K562 treated with DMSO at 1 percent for 12 hours (cell line): ENCODE results near the gene CATSPER3. TPM values are rescaled to one million over a fixed set of nuclear protein-coding genes. Genes with fewer than 3 reads are reported as not detected.

Source experiments
- total RNA-seq: library from RNA; unstranded; fragments of 300-600 nt; gene quantifications from 2 replicates; pipeline ENCODE4 v1.2.3, GENCODE V29; 2022; ENCODE audit not compliant: insufficient read depth

CATSPER3 gene
- total RNA-seq, result not detected in 2 replicates

DNA sequence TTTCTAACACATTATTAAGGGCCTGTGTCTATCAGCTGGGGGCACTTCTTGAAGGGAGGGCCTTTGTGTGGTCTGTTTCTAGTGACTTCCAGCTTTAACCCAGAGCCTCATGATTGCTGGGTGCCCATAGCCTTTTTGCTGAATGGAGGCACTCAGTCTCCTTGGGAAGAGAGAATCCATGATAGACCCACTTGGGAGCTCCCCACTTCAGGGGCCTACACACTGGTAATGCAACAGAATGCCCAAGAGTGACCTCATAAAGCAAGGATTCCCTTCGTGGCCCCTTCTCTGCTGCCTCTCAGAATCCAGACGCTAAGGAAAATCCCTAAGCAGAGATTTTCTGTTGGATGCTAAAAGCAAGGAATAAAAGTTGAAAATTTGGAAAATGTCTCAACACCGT lies at the start of gene CATSPER3:
TSS of gene CATSPER3 (plus strand) at position 301 of the 400 bp plus-strand sequence. CDS start at position 386, 85 bp downstream.

DNA sequence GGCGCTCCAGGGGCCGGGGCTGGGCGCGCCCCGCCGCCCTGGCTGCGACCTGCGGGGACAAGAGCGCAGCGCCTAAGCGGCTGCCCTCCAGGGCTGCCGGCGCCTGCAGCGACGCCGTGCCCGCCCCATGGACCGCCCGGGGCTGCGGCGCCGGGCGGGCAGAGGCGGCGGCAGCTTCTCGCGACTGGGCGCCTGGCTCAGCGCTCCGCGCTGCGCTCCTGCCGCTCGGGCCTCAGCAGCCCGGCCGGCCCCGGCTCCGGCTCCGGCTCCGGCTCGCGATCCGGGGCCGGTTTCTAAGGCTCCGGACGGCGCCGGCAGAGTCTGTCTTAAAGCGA lies 66.2 kb downstream of the CATSPER3 start, which contains the start of gene PITX1:
TSS of gene PITX1 (minus strand) at position 328 of the 335 bp plus-strand sequence. CDS start 347 bp downstream, outside the sequence.

Other genes with a start within 250 kb of the CATSPER3 start
- 31.0 and 32.7 TPM in 2 replicates for gene CAMLG, start 229.4 kb upstream of the CATSPER3 start, total RNA-seq
- 18.4 and 45.5 TPM in 2 replicates for gene DDX46, start 209.1 kb upstream of the CATSPER3 start, total RNA-seq
- 8.1 and 26.7 TPM in 2 replicates for gene C5orf24, start 121.9 kb upstream of the CATSPER3 start, total RNA-seq
- gene TXNDC15, start 93.5 kb upstream of the CATSPER3 start, total RNA-seq, result 3.0 and 13.3 TPM in 2 replicates
- gene PCBD2, start 62.8 kb upstream of the CATSPER3 start, total RNA-seq, result 2.0 and 6.3 TPM in 2 replicates
- 76.3 and 85.5 TPM in 2 replicates for gene PITX1, start 66.3 kb downstream of the CATSPER3 start, total RNA-seq